K562 (cell line): ENCODE results near the gene RIPOR2. TPM values are rescaled to one million over a fixed set of nuclear protein-coding genes. Genes with fewer than 3 reads are reported as not detected.

Source experiments
- ATAC-seq: fragments of 200-7000 bp; cut with Tn5 transposase; 3 replicates; pipeline ENCODE4 v1.9.1; 2020; ENCODE audit warnings: moderate library complexity
- BruUV-seq: library from RNA; stranded (reverse); fragments of 400-500 nt; replicated peaks from 2 replicates; lab custom pipeline; 2021; lab: Mats Ljungman, UMichigan
- CTCF ChIA-PET: fragments of 300-600 bp; formaldehyde crosslinking; extraction: SDS; loops from one replicate; lab custom pipeline; 2021; ENCODE audit warnings: low intra/inter-chr PET ratio; lab: Yijun Ruan, JAX
- POLR2A ChIA-PET: fragments of 300-600, 350-650 bp; sonication (Branson Sonifier 250); formaldehyde crosslinking; extraction: SDS; loops from one replicate; lab custom pipeline; 2021; ENCODE audit warnings: antibody characterized with exemption, inconsistent platforms; lab: Yijun Ruan, JAX
- DNase-seq, 4 experiments: peaks; one replicate each; pipeline versions ENCODE4 v3.0.0 to v3.0.0-alpha.2; 2011 to 2018; ENCODE audit warnings: low spot score in 3 of 4, mixed read lengths in 3 of 4; ENCODE audit errors: extremely low read depth in 1 of 4
- FAIRE-seq: peaks from 2 replicates; lab custom pipeline; 2011; peaks lifted over from hg19 to GRCh38; lab: Jason Lieb, UNC
- H2AFZ ChIP-seq: 2 replicates; pipeline ENCODE4 v1.6.0; 2011; ENCODE audit warnings: low read depth, low read length, control low read depth, inconsistent platforms
- H3K27ac ChIP-seq: fragments of 200-600 bp; 3 replicates; pipeline ENCODE4 v1.8.0; 2011; ENCODE audit warnings: low read depth, mild to moderate bottlenecking, control low read depth, inconsistent platforms, low read length, moderate library complexity, mixed read lengths; ENCODE audit errors: extremely low read depth
- H3K27me3 ChIP-seq, 2 experiments: fragments of 300-600 bp in 1 of 2; 2 replicates in 1 of 2; 3 replicates in 1 of 2; pipeline versions ENCODE4 v1.6.0 to v1.8.0; 2011; ENCODE audit warnings: inconsistent platforms in 2 of 2, low read length in 2 of 2, mild to moderate bottlenecking in 1 of 2, mixed read lengths in 1 of 2, moderate library complexity in 1 of 2; ENCODE audit not compliant: control insufficient read depth in 2 of 2, insufficient read depth in 2 of 2
- H3K36me3 ChIP-seq: fragments of 300-600 bp; 3 replicates; pipeline ENCODE4 v1.8.0; 2011; ENCODE audit warnings: mild to moderate bottlenecking, low read length, inconsistent platforms; ENCODE audit not compliant: control insufficient read depth, insufficient read depth
- H3K4me1 ChIP-seq, 2 experiments: fragments of 200-600 bp in 1 of 2; replicated peaks in 1 of 2; 2 replicates in 1 of 2; 3 replicates in 1 of 2; pipeline versions ENCODE4 v1.5.1 to v1.8.0; 2011; ENCODE audit warnings: inconsistent platforms in 2 of 2, low read length in 2 of 2, mild to moderate bottlenecking in 1 of 2, mixed read lengths in 1 of 2, moderate library complexity in 1 of 2; ENCODE audit not compliant: control insufficient read depth in 2 of 2, insufficient read depth in 2 of 2
- H3K4me2 ChIP-seq: 2 replicates; pipeline ENCODE4 v1.6.1; 2011; ENCODE audit warnings: low read length, control low read depth, inconsistent platforms, mixed read lengths; ENCODE audit not compliant: insufficient read depth
- H3K4me3 ChIP-seq: fragments of 200-600 bp; sonication (generic), shearing (Covaris generic); 2 replicates; pipeline ENCODE4 v1.5.1; 2016; ENCODE audit warnings: control low read depth, inconsistent platforms
- H3K79me2 ChIP-seq: fragments of 200-600 bp; 3 replicates; pipeline ENCODE4 v1.8.0; 2011; ENCODE audit warnings: low read length, inconsistent platforms; ENCODE audit not compliant: control insufficient read depth, insufficient read depth
- H3K9ac ChIP-seq, 2 experiments: 2 replicates each; pipeline versions ENCODE4 v1.6.0 to v1.6.1; 2011; ENCODE audit warnings: low read depth in 2 of 2, low read length in 2 of 2, control low read depth in 1 of 2, inconsistent platforms in 1 of 2, mild to moderate bottlenecking in 1 of 2, mixed read lengths in 1 of 2; ENCODE audit not compliant: insufficient read depth in 1 of 2
- H3K9me1 ChIP-seq: one replicate; pipeline ENCODE4 v1.6.0; 2011; ENCODE audit warnings: inconsistent platforms, mild to moderate bottlenecking, low read length, moderate library complexity; ENCODE audit not compliant: control insufficient read depth, insufficient read depth
- H3K9me3 ChIP-seq: replicated peaks from 2 replicates; pipeline ENCODE4 v1.5.1; 2011; ENCODE audit warnings: low read depth, low read length, inconsistent platforms; ENCODE audit not compliant: control insufficient read depth, insufficient read depth
- H4K20me1 ChIP-seq: replicated peaks from 2 replicates; pipeline ENCODE4 v1.6.1; 2011; ENCODE audit warnings: low read length, inconsistent platforms, mixed read lengths; ENCODE audit not compliant: control insufficient read depth, insufficient read depth
- GATAD2A ChIP-seq: fragments of 450-650 bp; IDR thresholded peaks from 2 replicates; pipeline ENCODE4 v1.6.1; 2017
- SMARCA5 ChIP-seq: fragments of 450-650 bp; IDR thresholded peaks from 2 replicates; pipeline ENCODE4 v1.6.1; 2016
- SPI1 ChIP-seq: IDR thresholded peaks from 2 replicates; pipeline ENCODE4 v1.6.1; 2011; ENCODE audit warnings: low read depth, low read length, control low read depth, borderline replicate concordance
- in situ Hi-C: fragments of 300-500 bp; cut with MboI; formaldehyde crosslinking; loops from 4 replicates; pipeline ENCODE4 v1.15.0; 2018; ENCODE audit warnings: inconsistent platforms, mixed read lengths
- intact Hi-C: fragments of 100-400 bp; cut with micrococcal nuclease; formaldehyde crosslinking; loops from 2 replicates; pipeline ENCODE4 v1.14.2; 2022
- polyA plus RNA-seq, 8 experiments: library from polyadenylated mRNA; depleted of rRNA in 4 of 8; stranded (reverse) in 5 of 8; unstranded in 3 of 8; fragments of >200 nt; fragmentation: Nextera tagmentation in 2 of 8; fragmentation: Illumina TruSeq in 1 of 8; extraction: Ambion mirVana in 2 of 8; extraction: Trizol in 1 of 8; gene quantifications; 2 replicates each; pipeline versions ENCODE4 v1.2.1 to v1.2.3, GENCODE V29; 2011 to 2014; ENCODE audit warnings: inconsistent platforms in 1 of 8, missing spikeins in 1 of 8
- total RNA-seq, 7 experiments: library from RNA; depleted of rRNA in 6 of 7; stranded (reverse); fragments of >200 nt in 6 of 7; fragmentation: Illumina TruSeq in 2 of 7; extraction: Trizol in 2 of 7; gene quantifications; 2 replicates each; pipeline versions ENCODE4 v1.2.1 to v1.2.3, GENCODE V29; 2011 to 2021; ENCODE audit warnings: low replicate concordance in 1 of 7
- TF ChIP-seq, protein P1 (sequence below), 3 experiments: fragments of 200-800 bp in 1 of 3; fragments of 250-450 bp in 1 of 3; fragments of 450-650 bp in 1 of 3; sonication (Bioruptor Pico) in 1 of 3; sonication (Bioruptor generic) in 1 of 3; formaldehyde crosslinking in 1 of 3; IDR thresholded peaks; 2 replicates each; pipeline versions ENCODE4 v1.6.1 to v1.8.0; 2016 to 2022; ENCODE audit warnings: mild to moderate bottlenecking in 2 of 3, missing genetic modification characterization in 2 of 3, missing compliant biosample characterization in 1 of 3, moderate library complexity in 1 of 3

RIPOR2 gene
- total and polyA plus RNA-seq, 9 of the 15 experiments (the other 6 are each of a cell fraction or from before 2014, with no cell fraction given), result 0.04 to 1.0 (median 0.47) TPM; not detected in 2

DNA sequence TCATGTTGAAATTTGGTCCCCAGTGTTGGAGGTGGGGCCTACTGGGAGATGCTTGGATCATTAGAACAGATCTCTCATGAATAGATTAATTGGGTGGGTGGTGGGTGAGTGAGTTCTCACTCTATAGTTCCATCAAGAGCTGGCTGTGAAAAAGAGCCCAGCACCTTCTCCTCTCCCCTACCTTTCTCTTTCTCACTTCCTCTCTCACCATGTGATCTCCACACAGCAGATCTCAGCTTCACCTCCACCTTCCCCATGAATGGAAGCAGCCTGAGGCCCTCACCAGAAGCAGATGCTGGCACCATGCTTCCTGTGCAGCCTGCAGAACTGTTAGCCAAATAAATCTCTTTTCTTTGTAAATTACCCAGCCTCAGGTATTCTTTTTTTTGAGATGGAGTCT, 173.9 kb downstream of the RIPOR2 start:
- H3K9me1 ChIP-seq, result no peaks in the 10 kb centered on the region
- no peaks in the 10 kb centered on the region for H4K20me1 ChIP-seq
- H3K4me3 ChIP-seq, result no peak overlapping the region
- DNase-seq, result no peak
- ChIA-PET POLR2A (interaction anchor here (1.1 to 2.4 kb wide), 3 partner anchors 10 to 43 kb away, joined by 3 to 8 read pairs (median 7); partner anchors contain the start of gene C6orf62), CTCF (no interaction called here)
- no peak for TF ChIP-seq SMARCA5
- 0 out of 2 replicates have a peak, but pooled peaks have one; percentile 18 for TF ChIP-seq SPI1
- TF ChIP-seq, protein P1, sequence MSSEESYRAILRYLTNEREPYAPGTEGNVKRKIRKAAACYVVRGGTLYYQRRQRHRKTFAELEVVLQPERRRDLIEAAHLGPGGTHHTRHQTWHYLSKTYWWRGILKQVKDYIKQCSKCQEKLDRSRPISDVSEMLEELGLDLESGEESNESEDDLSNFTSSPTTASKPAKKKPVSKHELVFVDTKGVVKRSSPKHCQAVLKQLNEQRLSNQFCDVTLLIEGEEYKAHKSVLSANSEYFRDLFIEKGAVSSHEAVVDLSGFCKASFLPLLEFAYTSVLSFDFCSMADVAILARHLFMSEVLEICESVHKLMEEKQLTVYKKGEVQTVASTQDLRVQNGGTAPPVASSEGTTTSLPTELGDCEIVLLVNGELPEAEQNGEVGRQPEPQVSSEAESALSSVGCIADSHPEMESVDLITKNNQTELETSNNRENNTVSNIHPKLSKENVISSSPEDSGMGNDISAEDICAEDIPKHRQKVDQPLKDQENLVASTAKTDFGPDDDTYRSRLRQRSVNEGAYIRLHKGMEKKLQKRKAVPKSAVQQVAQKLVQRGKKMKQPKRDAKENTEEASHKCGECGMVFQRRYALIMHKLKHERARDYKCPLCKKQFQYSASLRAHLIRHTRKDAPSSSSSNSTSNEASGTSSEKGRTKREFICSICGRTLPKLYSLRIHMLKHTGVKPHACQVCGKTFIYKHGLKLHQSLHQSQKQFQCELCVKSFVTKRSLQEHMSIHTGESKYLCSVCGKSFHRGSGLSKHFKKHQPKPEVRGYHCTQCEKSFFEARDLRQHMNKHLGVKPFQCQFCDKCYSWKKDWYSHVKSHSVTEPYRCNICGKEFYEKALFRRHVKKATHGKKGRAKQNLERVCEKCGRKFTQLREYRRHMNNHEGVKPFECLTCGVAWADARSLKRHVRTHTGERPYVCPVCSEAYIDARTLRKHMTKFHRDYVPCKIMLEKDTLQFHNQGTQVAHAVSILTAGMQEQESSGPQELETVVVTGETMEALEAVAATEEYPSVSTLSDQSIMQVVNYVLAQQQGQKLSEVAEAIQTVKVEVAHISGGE (CRISPR knock-in tag; IDR thresholded peaks at IDR 0.05), result no peak
- no peak for TF ChIP-seq GATAD2A
- H3K79me2 ChIP-seq, result no peaks in the 10 kb centered on the region
- H3K9ac ChIP-seq, result no peak overlapping the region
- no peak overlapping the region for H3K27ac ChIP-seq
- in situ Hi-C loops (loop anchor here (10.0 kb wide), 1 partner anchor 187 kb away; no protein-coding TSS in a partner anchor), intact Hi-C loops (loop anchor here (2.0 kb wide), 1 partner anchor 41 kb away; no protein-coding TSS in a partner anchor)
- no peak overlapping the region for H3K4me2 ChIP-seq
- ATAC-seq, result no peak
- H3K9me3 ChIP-seq, result no peaks in the 10 kb centered on the region
- no peaks in the 10 kb centered on the region for H3K27me3 ChIP-seq
- no TSS peak for BruUV-seq
- H2AFZ ChIP-seq, result peak overlapping the region; percentile 71; the same call in 1 of the 2 replicates
- FAIRE-seq, result no peak
- H3K36me3 ChIP-seq, result no peaks in the 10 kb centered on the region
- H3K4me1 ChIP-seq, result peaks cover 0 to 10% of the 10 kb centered on the region in 2 experiments; a peak in 2 of 5 replicates
